HG03280 (cell line): ENCODE measurements around the gene TMEM235.
"Not testable (repeated sequence)": the region's sequence is repeated elsewhere in the genome, so short reads cannot be mapped to it uniquely, and the experiment has no call there.

Experiments
- ATAC-seq: cut with Tn5 transposase; IDR thresholded peaks from one replicate; pipeline ENCODE4 v1.9.1; 2021; ENCODE audit warnings: mild to moderate bottlenecking, moderate library complexity; ENCODE audit not compliant: unreplicated experiment

The TMEM235 gene

GRCh38 chr17:78237401-78238012 lies 6.1 kb downstream of the TMEM235 start:
- no peak for ATAC-seq

- no peak for ATAC-seq
Observed at GRCh38 chr17:78238823-78239488, 7.5 kb downstream of the TMEM235 start.

GRCh38 chr17:78239489-78239931 lies 8.1 kb downstream of the TMEM235 start:
- no peak for ATAC-seq

- no peak for ATAC-seq
Observed at GRCh38 chr17:78240012-78240655, 8.7 kb downstream of the TMEM235 start.

- no peak for ATAC-seq
Observed at GRCh38 chr17:78240839-78241238, 9.4 kb downstream of the TMEM235 start.

GRCh38 chr17:78241277-78242023 lies 10.0 kb downstream of the TMEM235 start:
- ATAC-seq = no peak

- peak; percentile 55 for ATAC-seq
Observed at GRCh38 chr17:78242024-78242742, 10.8 kb downstream of the TMEM235 start.

- no peak for ATAC-seq
Observed at GRCh38 chr17:78247304-78247703, 15.9 kb downstream of the TMEM235 start.

GRCh38 chr17:78248051-78248914 lies 16.9 kb downstream of the TMEM235 start:
- no peak for ATAC-seq

- ATAC-seq = no peak
Observed at GRCh38 chr17:78249074-78249817, 17.8 kb downstream of the TMEM235 start.

- no peak for ATAC-seq
Observed at GRCh38 chr17:78249818-78250806, 18.7 kb downstream of the TMEM235 start.

GRCh38 chr17:78250891-78251772 lies 19.7 kb downstream of the TMEM235 start:
- peak; percentile 65 for ATAC-seq

- no peak for ATAC-seq
Observed at GRCh38 chr17:78251773-78252103, 20.3 kb downstream of the TMEM235 start.

- ATAC-seq = no peak
Observed at GRCh38 chr17:78252111-78252634, 20.7 kb downstream of the TMEM235 start.

- no peak for ATAC-seq
Observed at GRCh38 chr17:78252701-78253635, 21.5 kb downstream of the TMEM235 start.

GRCh38 chr17:78253636-78253945 lies 22.2 kb downstream of the TMEM235 start:
- not testable (repeated sequence) for ATAC-seq
